Breast epithelium (tissue), 3 donors: Measurements from ENCODE around the gene OR6C76.

Experiments used
- POLR2A ChIP-seq: fragments of 450-650 bp; IDR thresholded peaks from one replicate; pipeline ENCODE4 v1.6.1; 2016; ENCODE audit warnings: antibody characterized with exemption, mild to moderate bottlenecking, moderate library complexity
- POLR2AphosphoS5 ChIP-seq, 3 donors: sonication (generic); formaldehyde crosslinking; IDR thresholded peaks; one replicate each; pipeline ENCODE4 v1.6.1; 2017; ENCODE audit warnings: antibody characterized with exemption in 3 of 3

DNA sequence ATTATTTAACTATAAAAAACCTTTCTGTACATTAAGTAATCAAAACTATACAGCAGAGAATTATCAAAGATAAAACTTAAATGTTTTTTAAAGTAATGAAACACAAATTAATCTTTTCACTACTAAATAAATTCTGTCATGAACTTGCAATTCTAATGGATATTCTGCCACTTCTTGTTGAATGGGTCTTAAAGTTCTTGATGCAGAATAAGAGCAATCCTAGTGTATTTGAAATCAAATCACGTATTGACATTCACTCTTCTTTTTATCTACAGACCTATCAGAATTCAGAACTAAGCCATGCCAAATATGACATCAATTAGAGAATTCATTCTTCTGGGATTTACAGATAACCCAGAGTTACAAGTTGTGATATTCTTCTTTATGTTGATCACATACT is 25.8 kb upstream of the OR6C76 start, which contains the start of gene OR6C65:
- TF ChIP-seq POLR2AphosphoS5 (IDR thresholded peaks at IDR 0.05) (no peak), POLR2A (no peak)
